Hematopoietic multipotent progenitor cell treated with erythropoietin and hydrocortisone succinate and interleukin-3 and kit ligand, for 4 days (in vitro differentiated cells): ENCODE data around the gene HMGXB4.

Experiments
- DNase-seq: peaks from one replicate; pipeline ENCODE4 v3.0.0-alpha.2; 2015

HMGXB4 gene

DNA sequence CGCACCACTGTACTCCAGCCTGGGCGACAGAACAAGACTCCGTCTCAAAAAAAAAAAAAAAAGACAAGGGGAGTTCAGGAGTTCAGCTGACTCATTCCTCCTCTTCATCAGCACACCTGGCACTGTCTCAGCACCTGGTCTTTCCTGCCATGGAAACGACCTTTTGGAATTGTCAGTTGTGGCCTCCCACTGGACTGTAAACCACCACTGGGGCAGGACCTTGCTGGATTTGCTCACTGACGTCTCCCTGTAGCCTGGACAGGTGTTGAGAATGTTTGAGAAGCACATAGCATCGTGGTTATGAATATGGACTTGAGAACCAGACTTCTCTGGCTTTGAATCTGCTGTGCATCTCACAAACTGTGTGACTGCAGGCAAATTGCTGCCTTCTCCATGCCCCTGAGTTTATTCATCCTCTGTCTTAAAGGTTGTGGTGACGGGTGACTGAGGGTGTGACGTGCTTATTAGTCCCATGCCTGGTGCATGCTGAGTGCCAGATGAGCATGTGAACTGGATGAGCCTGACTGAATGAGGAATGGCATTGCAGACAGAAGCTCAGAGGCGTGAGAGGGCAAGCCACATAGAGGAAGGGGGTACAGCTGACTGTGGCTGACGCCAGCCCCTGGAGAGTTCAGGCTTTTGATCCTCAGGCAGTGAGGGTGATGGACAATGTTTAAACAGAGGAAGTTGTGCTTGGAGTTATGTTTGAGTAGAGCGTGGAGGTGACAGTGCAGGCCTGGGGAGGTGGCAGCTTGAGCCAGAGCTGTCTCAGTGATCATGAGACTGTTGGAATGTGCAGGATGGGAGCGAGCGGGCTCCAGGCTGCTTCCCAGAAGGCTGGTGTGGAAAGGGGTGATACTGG is 55.1 kb downstream of the HMGXB4 start:
- DNase-seq: no peak

- no peak for DNase-seq
These were observed 56.2 kb downstream of the HMGXB4 start for GRCh38 chr22:35313311-35314121.

GRCh38 chr22:35314161-35314942 is 57.1 kb downstream of the HMGXB4 start:
- DNase-seq: no peak

DNA sequence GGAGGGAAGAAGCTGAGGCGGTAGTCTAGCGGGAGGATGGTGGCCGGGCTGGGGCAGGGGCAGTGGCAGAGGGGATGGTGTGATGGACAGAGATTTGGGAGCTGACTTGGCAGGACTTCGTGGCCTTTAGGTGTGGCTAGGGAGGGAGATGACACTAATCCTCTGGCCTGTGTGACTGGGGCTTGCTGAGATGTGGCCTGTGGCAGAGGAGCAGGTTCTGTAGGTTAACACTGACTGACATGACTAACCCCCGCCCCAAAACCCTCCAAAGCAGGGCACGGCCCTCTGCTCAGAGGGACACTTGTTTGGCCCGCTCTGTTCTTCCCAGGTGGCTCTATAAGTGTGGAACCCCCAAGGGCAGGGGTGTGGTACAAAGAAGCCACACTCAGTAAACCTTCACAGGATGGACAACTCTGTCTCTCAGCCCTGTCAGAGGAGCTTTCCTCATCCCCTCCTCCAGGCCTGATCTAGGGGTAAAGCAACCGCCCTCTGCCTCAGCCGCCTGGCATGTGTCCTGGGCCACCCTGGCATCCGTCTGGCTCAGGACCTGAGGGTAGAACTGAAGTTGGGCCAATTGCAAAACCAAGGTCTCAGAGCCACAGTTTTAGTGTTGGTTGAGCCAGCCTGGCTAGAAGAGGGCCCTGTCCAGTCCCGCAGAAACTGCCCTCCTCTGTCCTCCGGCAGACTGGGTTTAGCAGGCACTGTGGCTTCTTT is 58.0 kb downstream of the HMGXB4 start:
- no peak for DNase-seq

DNA sequence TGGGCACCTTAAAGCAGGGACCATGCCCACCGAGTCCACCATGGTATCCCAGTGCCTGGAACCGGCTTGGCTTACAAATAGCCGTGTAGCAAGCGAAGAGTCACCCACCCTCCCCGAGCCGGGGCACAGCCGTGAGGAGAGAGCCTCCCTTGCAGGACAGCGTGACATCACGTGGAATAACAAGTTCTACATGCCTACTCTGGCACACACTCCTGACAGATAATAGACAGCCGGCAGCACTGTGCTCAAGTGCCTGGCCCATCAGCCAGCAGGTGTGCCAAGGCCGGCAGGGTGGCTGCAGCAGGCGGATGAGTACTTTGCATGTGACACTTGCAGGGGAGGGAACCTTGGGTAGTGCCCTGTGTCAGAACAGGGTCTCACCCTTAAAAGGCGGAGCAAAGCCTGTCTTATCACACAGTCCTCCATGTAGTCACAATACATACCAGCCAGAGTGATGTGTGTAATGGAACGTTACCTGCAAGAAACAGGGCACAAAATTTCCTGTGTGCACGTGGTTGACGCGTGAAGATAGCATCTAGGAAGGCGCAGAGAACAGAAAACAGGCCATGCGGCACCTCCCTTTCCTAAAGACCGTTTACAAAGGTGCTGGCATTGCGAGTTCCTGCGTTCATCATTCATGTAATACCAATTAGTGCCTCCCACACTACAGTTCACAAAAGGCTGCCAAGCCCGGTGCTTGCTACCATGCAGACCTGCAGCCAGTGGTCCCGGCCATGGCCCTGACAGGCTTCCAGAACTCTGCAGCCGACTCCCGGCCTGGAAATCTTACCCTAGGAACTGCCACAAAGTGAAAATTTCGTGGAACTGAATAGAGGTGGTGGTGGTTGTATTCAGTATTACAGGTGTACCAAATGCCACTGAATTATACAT is 58.8 kb downstream of the HMGXB4 start:
- peak; percentile 40 for DNase-seq

GRCh38 chr22:35316751-35317150 is 59.5 kb downstream of the HMGXB4 start:
- no peak for DNase-seq

GRCh38 chr22:35317680-35318290 is 60.5 kb downstream of the HMGXB4 start:
- no peak for DNase-seq

- no peak for DNase-seq
These were observed 61.3 kb downstream of the HMGXB4 start for GRCh38 chr22:35318346-35319215.

- no peak for DNase-seq
These were observed 62.1 kb downstream of the HMGXB4 start for GRCh38 chr22:35319244-35319985.

GRCh38 chr22:35322126-35322525 is 64.8 kb downstream of the HMGXB4 start:
- no peak for DNase-seq

DNA sequence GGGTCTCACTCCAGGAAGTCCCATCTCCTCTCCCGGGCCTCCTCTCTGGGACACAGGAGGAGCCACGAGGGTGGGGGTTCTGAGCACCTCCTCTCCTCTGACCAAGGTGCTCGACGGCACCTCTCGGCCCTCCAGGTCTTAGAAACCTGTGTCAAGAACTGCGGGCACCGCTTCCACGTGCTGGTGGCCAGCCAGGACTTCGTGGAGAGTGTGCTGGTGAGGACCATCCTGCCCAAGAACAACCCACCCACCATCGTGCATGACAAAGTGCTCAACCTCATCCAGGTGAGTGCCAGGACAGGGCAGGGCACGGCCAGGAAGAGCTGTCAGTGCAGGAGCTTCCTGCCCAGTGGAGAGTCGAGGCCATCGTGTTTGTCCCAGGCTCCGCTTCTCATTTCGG is 65.6 kb downstream of the HMGXB4 start:
- no peak for DNase-seq

DNA sequence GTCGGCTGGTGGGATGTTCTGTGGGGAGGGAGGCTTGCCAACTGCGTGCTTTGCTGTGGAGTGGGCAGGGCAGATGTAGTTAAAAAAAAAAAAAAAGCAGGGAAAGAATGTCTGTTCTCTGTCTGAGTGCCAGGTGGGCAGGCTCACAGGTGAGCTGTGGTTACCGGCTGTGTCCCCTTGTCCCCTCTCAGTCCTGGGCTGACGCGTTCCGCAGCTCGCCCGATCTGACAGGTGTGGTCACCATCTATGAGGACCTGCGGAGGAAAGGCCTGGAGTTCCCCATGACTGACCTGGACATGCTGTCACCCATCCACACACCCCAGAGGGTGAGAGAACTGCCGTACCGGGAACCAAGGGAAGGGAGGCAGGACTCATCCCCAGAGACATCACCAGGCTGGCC is 66.0 kb downstream of the HMGXB4 start:
- no peak for DNase-seq

GRCh38 chr22:35324067-35324466 is 66.8 kb downstream of the HMGXB4 start:
- no peak for DNase-seq

GRCh38 chr22:35324762-35325161 is 67.5 kb downstream of the HMGXB4 start:
- no peak for DNase-seq

DNA sequence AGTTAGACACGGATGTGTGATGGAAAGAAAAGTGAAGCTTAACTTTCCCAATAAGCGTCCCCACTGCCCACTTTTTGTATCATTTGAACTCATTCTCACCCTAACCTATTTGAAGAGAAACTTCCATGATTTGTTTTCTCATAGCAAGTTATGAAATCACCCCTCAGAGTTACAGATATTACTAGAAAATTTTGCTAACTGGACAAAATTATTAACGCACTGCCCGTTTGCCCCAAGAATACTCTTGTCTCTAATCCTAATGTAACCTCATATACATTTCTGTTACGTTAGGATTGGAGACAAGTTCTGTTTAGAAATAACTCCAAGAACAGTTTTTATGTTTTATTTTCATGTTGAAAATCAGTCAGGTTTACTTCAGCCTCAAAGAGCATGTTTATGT is 67.9 kb downstream of the HMGXB4 start:
- DNase-seq: no peak

DNA sequence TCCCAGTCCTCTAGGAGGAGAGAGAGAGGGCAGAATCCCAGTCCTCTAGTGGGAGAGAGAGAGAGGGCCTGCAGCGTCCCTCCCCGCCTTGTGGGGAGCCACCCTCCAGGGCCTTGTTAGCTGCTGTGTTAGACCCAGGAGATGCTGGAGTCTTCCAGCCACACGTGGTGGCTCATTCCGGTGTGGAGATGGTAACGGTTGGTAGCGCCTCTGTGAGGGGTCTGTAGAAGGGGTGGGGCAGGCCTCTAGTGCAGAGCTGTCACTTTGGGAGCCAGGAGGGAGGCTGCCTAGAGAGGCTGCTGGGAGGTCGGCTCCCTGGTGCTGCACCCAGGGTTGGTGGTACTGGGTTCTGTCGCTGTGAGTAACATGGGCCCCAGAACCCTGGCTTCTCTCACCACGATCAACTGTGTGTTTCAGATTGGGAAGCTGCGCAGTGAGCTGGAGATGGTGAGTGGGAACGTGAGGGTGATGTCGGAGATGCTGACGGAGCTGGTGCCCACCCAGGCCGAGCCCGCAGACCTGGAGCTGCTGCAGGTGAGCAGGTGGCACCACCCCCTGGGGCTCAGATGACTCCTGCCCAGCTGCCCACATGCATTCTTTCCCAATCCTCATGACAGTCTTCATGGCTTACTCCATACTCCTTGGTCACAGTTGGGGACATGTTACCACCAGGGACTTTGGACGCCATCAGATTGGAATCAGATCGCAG is 69.7 kb downstream of the HMGXB4 start:
- DNase-seq: no peak

DNA sequence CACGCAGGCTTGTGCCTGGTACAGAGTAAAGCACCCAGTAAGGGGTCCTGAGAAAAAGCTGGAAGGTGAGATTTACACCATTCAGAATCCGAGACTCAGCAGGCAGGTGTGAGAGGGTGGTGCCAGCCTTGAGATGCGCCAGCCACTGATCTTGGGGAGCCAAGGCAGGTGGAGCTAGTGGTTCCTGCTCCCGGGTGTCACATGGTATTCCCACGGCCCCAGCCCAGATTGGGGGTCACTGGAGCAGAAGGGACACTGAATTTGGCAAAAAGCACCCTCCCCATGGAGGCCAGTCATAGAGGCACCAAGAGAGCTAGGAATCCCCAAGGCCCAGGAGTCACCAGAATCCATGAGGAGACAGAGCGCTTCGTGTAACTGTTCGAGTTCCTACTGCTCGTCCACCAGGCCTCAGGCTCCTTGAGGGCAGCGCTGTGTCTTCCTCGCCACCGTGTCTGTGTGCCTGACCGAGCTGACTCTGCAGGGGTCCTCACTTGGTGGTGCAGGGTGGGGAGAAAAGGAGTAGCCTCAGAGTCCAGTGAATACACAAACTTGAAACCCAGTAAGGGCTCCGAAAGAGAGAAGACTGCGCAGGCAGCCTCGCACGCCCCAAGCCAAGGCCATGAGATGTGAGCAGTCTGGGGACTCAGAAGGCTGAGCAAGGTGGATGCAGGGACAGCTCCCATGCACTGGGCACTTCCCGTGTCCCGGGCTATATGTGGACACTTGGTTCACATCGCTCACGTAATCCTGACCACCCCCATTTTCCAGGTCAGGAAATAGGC is 70.6 kb downstream of the HMGXB4 start:
- no peak for DNase-seq

- DNase-seq: peak; percentile 36
These were observed 71.2 kb downstream of the HMGXB4 start for GRCh38 chr22:35328472-35328885.
